NT2/D1 (cell line): ENCODE results near the gene HLF.

Source experiments
- YY1 ChIP-seq: IDR thresholded peaks from 2 replicates; pipeline ENCODE4 v1.6.1; 2011; ENCODE audit not compliant: insufficient read length, insufficient read depth
- ZNF274 ChIP-seq: IDR thresholded peaks from 2 replicates; pipeline ENCODE4 v1.6.1; 2011; ENCODE audit warnings: mild to moderate bottlenecking, low read depth, low read length

- TF ChIP-seq YY1 (no peak), ZNF274 (no peak)
Measured at GRCh38 chr17:55238931-55239297, 25.8 kb upstream of the HLF start.
